ENCODE results near the gene DDX59. TPM values are rescaled to one million over a fixed set of nuclear protein-coding genes. Genes with fewer than 3 reads are reported as not detected.
A peak's percentile ranks its signal among the peaks of the same experiment; 100 is the strongest.

DDX59 gene
- total and polyA plus RNA-seq, 10 of the 15 experiments (the other 5 are each of a cell fraction or from before 2014, with no cell fraction given), result 17.3 to 42.1 (median 23.6) TPM

GRCh38 chr1:200619894-200620272 is 49.8 kb downstream of the DDX59 start:
- peaks cover 0 to 3% of the 10 kb centered on the region in 2 experiments; a peak in 1 of 4 replicates for H3K36me3 ChIP-seq (ENCODE audit: control insufficient read depth in 2 of 2, insufficient read depth in 2 of 2, low read length in 1 of 2)
- H3K9ac ChIP-seq (ENCODE audit: control insufficient read depth, insufficient read depth, low read length), result peak overlapping the region; percentile 66
- ChIA-PET POLR2A (no interaction called here), SMC1A (ENCODE audit: uncharacterized antibody, unreplicated experiment) (interaction anchor here (4.2 to 6.7 kb wide), 2 partner anchors 181 to 187 kb away, joined by 55 to 195 read pairs; no protein-coding TSS in a partner anchor), CTCF (interaction anchor here (0.9 to 9.8 kb wide), 4 partner anchors 61 to 352 kb away, joined by 3 to 280 read pairs (median 4); no protein-coding TSS in a partner anchor), RAD21 (ENCODE audit: unreplicated experiment) (interaction anchor here (1.0 to 7.2 kb wide), 6 partner anchors 50 to 400 kb away, joined by 3 to 179 read pairs (median 36); no protein-coding TSS in a partner anchor)
- H3K79me2 ChIP-seq (ENCODE audit: control insufficient read depth, insufficient read depth, low read length), result peaks cover 15% of the 10 kb centered on the region
- TF ChIP-seq ZNF207 (IDR thresholded peaks at IDR 0.05; ENCODE audit: borderline replicate concordance), result no peak
- no peak for TF ChIP-seq MYB (IDR thresholded peaks at IDR 0.05; ENCODE audit: borderline replicate concordance, low read depth, low read length)
- no peak for TF ChIP-seq RUNX3 (IDR thresholded peaks at IDR 0.05; ENCODE audit: low read length)
- TF ChIP-seq HDGF (IDR thresholded peaks at IDR 0.05), result no peak
- no peak for TF ChIP-seq RELA (IDR thresholded peaks at IDR 0.05; ENCODE audit: borderline replicate concordance, partially characterized antibody)
- no peak for TF ChIP-seq NFXL1 (IDR thresholded peaks at IDR 0.05; ENCODE audit: borderline replicate concordance)
- no peak for TF ChIP-seq ZBED1 (IDR thresholded peaks at IDR 0.05; ENCODE audit: borderline replicate concordance)
- TF ChIP-seq TCF7 (IDR thresholded peaks at IDR 0.05; ENCODE audit: borderline replicate concordance), result no peak
- no peak for TF ChIP-seq JUNB (IDR thresholded peaks at IDR 0.05)
- no peak for TF ChIP-seq SIX5 (IDR thresholded peaks at IDR 0.05; ENCODE audit: low read depth, low read length, severe bottlenecking)
- no peak for TF ChIP-seq SRF (IDR thresholded peaks at IDR 0.05; ENCODE audit: low read depth in 2 of 2, low read length in 2 of 2)
- TF ChIP-seq ETV6 (conservative IDR thresholded peaks at IDR 0.05 in 1 of 2, IDR thresholded peaks at IDR 0.05 in 1 of 2; ENCODE audit: borderline replicate concordance in 1 of 2, low read depth in 1 of 2), result no peak
- TF ChIP-seq POU2F2 (IDR thresholded peaks at IDR 0.05; ENCODE audit: borderline replicate concordance, low read depth, low read length), result no peak
- no peak for TF ChIP-seq IRF3 (IDR thresholded peaks at IDR 0.05)
- no peak for TF ChIP-seq RCOR1 (conservative IDR thresholded peaks at IDR 0.05; ENCODE audit: low read depth, low read length)
- TF ChIP-seq LARP7 (IDR thresholded peaks at IDR 0.05), result no peak
- TF ChIP-seq ZNF217 (IDR thresholded peaks at IDR 0.05), result no peak
- no peak for TF ChIP-seq MTA2 (IDR thresholded peaks at IDR 0.05; ENCODE audit: low read depth)
- no peak for TF ChIP-seq TCF12 (IDR thresholded peaks at IDR 0.05; ENCODE audit: low read depth, low read length)
- peak overlapping the region; percentile 74 for H3K27ac ChIP-seq (ENCODE audit: control insufficient read depth, insufficient read depth)
- BruUV-seq (replicated peaks), result TSS peak; percentile 51
- DNase-seq (ENCODE audit: low read depth, low spot score) (no peak), FAIRE-seq (no peak), ATAC-seq (no peak)
- H3K27me3 ChIP-seq (replicated peaks in 1 of 2; ENCODE audit: control insufficient read depth in 2 of 2, insufficient read depth in 2 of 2, low read length in 1 of 2), result no peaks in the 10 kb centered on the region
- H3K4me1 ChIP-seq (ENCODE audit: control insufficient read depth, insufficient read depth, low read length), result peaks cover 17% of the 10 kb centered on the region
- H3K4me3 ChIP-seq, result peak overlapping the region; percentile 88
- WGBS (ENCODE audit: insufficient coverage, insufficient replicate concordance, low lambda C conversion rate, missing lambda C conversion rate), result 23% methylated on average over 6 of the region's 6 CpGs
- in situ Hi-C loops (cut with MboI) (loop anchor here (5.0 kb wide), 2 partner anchors 182 to 347 kb away; no protein-coding TSS in a partner anchor), intact Hi-C loops (cut with micrococcal nuclease; ENCODE audit: unreplicated experiment) (loop anchor here (1.0 to 5.0 kb wide), 2 partner anchors 49 to 422 kb away; partner anchors contain the start of gene DDX59)
- no peaks in the 10 kb centered on the region for H4K20me1 ChIP-seq (ENCODE audit: control insufficient read depth, insufficient read depth)
- H3K9me3 ChIP-seq (replicated peaks; ENCODE audit: control insufficient read depth, insufficient read depth, low read length), result no peaks in the 10 kb centered on the region
- peak overlapping the region; percentile 72 for H3K4me2 ChIP-seq (ENCODE audit: control insufficient read depth, insufficient read depth)
- peak overlapping the region; percentile 70 for H2AFZ ChIP-seq (ENCODE audit: control insufficient read depth, low read depth, low read length)

Measured in GM12878 (cell line).